Measurements from ENCODE around the gene HSPA12B.

DNA sequence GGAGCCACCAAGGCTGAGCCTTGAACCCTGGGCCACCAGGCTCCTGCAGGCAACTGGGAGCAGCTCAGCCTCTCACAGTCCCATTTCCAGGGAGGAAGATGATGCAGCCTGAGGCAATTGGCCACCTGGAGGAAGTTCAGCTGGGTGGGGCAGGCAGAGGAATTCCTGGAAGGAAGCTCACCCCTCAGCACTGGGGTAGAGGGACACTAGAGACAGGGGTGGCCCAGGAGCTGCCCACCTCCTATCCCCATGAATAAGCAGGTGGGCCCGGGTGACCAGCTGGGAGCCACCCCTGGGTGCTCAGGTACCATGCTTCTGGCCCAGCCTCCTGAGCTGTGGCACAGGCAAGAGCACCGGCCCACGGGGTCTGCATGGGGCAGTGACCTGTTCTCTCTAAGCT, 3.6 kb upstream of the HSPA12B start:
- TF ChIP-seq, protein P1, sequence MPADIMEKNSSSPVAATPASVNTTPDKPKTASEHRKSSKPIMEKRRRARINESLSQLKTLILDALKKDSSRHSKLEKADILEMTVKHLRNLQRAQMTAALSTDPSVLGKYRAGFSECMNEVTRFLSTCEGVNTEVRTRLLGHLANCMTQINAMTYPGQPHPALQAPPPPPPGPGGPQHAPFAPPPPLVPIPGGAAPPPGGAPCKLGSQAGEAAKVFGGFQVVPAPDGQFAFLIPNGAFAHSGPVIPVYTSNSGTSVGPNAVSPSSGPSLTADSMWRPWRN (IDR thresholded peaks at IDR 0.05; ENCODE audit: low read depth): no peak
- TF ChIP-seq MEF2A (IDR thresholded peaks at IDR 0.05; ENCODE audit: control insufficient read depth, low read depth, low read length) (no peak), RBM39 (optimal IDR thresholded peaks at IDR 0.05; ENCODE audit: low read depth, low read length) (no peak), CTCF (IDR thresholded peaks at IDR 0.05 in 2 of 3, conservative IDR thresholded peaks at IDR 0.05 in 1 of 3; ENCODE audit: insufficient read depth in 2 of 3, low read depth in 1 of 3, low read length in 3 of 3) (no peak), ZNF398 (CRISPR knock-in tag; IDR thresholded peaks at IDR 0.05) (no peak), RAD51 (IDR thresholded peaks at IDR 0.05; ENCODE audit: borderline replicate concordance, low read depth) (no peak), ZNF165 (CRISPR knock-in tag; IDR thresholded peaks at IDR 0.05; ENCODE audit: borderline replicate concordance) (no peak), EP300 (IDR thresholded peaks at IDR 0.05; ENCODE audit: low read length) (no peak), SP1 (CRISPR knock-in tag; IDR thresholded peaks at IDR 0.05) (no peak), PKNOX1 (IDR thresholded peaks at IDR 0.05) (no peak), ZNF316 (IDR thresholded peaks at IDR 0.05) (no peak), ZNF24 (IDR thresholded peaks at IDR 0.05) (no peak)
- TF ChIP-seq, protein P2, sequence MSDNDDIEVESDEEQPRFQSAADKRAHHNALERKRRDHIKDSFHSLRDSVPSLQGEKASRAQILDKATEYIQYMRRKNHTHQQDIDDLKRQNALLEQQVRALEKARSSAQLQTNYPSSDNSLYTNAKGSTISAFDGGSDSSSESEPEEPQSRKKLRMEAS (CRISPR knock-in tag; IDR thresholded peaks at IDR 0.05): no peak

All from K562 (cell line).